Ammon's horn (tissue), 1 donor: ENCODE data around the gene EPGN.

Experiments used
- DNase-seq: peaks from one replicate; pipeline ENCODE4 v3.0.0-alpha.2; 2016; ENCODE audit warnings: low spot score

Gene EPGN

GRCh38 chr4:74311696-74312313, 3.5 kb downstream of the EPGN start:
- DNase-seq: peak; percentile 75

GRCh38 chr4:74314329-74314728, 6.1 kb downstream of the EPGN start:
- no peak for DNase-seq

GRCh38 chr4:74314944-74315343, 6.7 kb downstream of the EPGN start:
- DNase-seq: no peak

- DNase-seq: no peak
Observed at GRCh38 chr4:74315376-74315775, 7.1 kb downstream of the EPGN start.

- no peak for DNase-seq
Observed at GRCh38 chr4:74316397-74316796, 8.1 kb downstream of the EPGN start.

- DNase-seq: no peak
Observed at GRCh38 chr4:74317616-74318246, 9.5 kb downstream of the EPGN start.

GRCh38 chr4:74318276-74318675, 10.0 kb downstream of the EPGN start:
- no peak for DNase-seq

GRCh38 chr4:74319470-74319869, 11.2 kb downstream of the EPGN start:
- no peak for DNase-seq

GRCh38 chr4:74320559-74321118, 12.4 kb downstream of the EPGN start:
- DNase-seq: peak; percentile 23

- no peak for DNase-seq
Observed at GRCh38 chr4:74322301-74322700, 14.0 kb downstream of the EPGN start.

GRCh38 chr4:74323663-74324062, 15.4 kb downstream of the EPGN start:
- DNase-seq: no peak

GRCh38 chr4:74324262-74324661, 16.0 kb downstream of the EPGN start:
- no peak for DNase-seq

GRCh38 chr4:74325886-74326285, 17.6 kb downstream of the EPGN start:
- DNase-seq: no peak

- no peak for DNase-seq
Observed at GRCh38 chr4:74327762-74328161, 19.5 kb downstream of the EPGN start.

- no peak for DNase-seq
Observed at GRCh38 chr4:74328501-74328900, 20.2 kb downstream of the EPGN start.

- DNase-seq: no peak
Observed at GRCh38 chr4:74329307-74329706, 21.0 kb downstream of the EPGN start.

- DNase-seq: no peak
Observed at GRCh38 chr4:74330295-74330750, 22.1 kb downstream of the EPGN start.

- no peak for DNase-seq
Observed at GRCh38 chr4:74331252-74331651, 23.0 kb downstream of the EPGN start.

- DNase-seq: no peak
Observed at GRCh38 chr4:74331944-74332343, 23.7 kb downstream of the EPGN start.

- DNase-seq: no peak
Observed at GRCh38 chr4:74334636-74335035, 26.4 kb downstream of the EPGN start.

- DNase-seq: no peak
Observed at GRCh38 chr4:74335341-74336021, 27.2 kb downstream of the EPGN start.

- DNase-seq: no peak
Observed at GRCh38 chr4:74338792-74339333, 30.6 kb downstream of the EPGN start.

GRCh38 chr4:74339501-74339900, 31.2 kb downstream of the EPGN start:
- no peak for DNase-seq
